ENCODE results near the gene DUSP10.

Gene DUSP10

DNA sequence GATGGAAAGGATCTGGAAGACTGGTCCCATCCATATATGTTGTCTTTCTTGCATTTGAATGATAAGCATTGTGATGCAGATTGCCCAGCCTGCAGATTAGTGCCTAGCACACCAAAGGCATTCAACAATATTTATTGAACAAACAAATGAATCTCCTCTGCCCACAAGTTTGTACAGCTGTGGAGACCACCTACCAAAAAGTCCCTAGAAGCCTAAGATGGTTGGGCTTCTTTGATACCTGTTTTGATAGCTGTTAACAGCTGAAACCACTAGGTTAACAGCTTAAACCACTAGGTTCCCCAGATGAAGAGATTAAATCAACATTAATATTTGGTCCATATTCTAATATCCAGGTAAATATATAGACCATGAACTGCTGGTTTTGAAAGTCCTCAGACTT lies 9.8 kb downstream of the DUSP10 start:
- no peak for DNase-seq (ENCODE audit: low read depth, low spot score)

GRCh38 chr1:221729771-221730330 lies 12.0 kb downstream of the DUSP10 start:
- no peak for DNase-seq (ENCODE audit: low read depth, low spot score)

- DNase-seq (ENCODE audit: low read depth, low spot score) = no peak
Measured at GRCh38 chr1:221728037-221728505, 13.8 kb downstream of the DUSP10 start.

- DNase-seq (ENCODE audit: low read depth, low spot score) = no peak
Measured at GRCh38 chr1:221727146-221728036, 14.5 kb downstream of the DUSP10 start.

DNA sequence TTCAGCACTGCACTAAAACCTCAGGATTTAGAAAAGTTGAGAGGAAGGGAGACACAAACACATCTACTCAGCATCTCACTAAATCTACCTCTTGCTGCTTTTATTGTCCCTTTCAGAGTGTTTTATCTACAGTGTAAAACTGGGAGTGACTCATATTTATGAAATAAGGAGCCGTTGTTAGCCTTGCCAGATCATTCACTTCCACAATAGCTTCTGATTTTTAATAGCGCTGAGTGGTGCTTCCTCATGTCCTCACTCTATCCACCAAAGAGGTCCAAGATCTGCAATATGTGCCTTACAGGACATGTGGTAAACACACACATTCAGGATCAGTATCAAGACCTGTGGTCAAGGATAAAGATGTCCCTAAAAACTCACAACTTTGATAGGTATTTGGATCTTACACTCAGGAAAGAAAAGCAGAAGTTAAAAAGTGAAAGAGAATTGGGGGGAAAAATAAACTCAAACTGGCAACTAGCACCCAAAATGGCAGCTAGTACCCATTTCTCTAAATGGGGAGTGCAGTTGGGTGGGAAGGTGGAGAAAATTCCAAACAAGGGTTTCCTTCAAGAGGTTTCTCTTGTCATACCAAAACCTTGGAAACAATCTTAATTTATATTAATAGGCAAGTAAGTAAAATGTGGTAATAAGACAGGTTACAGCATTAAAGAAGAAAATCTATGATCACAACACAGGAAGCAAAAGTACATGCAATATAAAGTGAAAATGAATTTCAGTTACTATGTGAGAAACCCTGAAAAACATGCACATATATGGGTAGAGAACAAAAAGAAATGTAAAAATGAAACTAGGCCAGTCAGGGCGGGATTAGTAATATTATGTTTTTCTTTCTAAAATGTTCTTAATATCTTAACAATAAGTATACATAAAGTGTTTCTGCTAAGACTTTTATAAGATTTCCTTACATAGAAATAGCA lies 15.9 kb downstream of the DUSP10 start:
- no peak for DNase-seq (ENCODE audit: low read depth, low spot score)

- no peak for DNase-seq (ENCODE audit: low read depth, low spot score)
Measured at GRCh38 chr1:221724931-221725605, 16.8 kb downstream of the DUSP10 start.

DNA sequence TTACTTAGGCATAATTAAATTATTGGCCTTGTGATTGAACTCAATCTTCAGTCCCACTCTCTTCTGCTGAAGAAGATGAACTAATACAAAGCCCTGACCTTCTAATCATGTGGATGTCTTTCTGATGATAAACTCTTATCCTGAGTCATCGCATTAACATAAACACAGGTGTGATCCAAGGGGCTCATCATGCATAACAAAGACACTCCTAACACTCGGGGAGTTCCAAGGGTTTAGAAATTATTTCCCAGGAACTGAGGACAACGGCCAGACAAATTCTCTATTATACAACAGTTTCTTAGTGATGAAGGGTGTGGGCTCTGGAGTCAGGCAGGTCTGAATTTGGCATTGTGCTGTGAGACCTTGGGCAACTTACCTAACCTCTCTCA lies 18.0 kb downstream of the DUSP10 start:
- DNase-seq (ENCODE audit: low read depth, low spot score) = no peak

DNA sequence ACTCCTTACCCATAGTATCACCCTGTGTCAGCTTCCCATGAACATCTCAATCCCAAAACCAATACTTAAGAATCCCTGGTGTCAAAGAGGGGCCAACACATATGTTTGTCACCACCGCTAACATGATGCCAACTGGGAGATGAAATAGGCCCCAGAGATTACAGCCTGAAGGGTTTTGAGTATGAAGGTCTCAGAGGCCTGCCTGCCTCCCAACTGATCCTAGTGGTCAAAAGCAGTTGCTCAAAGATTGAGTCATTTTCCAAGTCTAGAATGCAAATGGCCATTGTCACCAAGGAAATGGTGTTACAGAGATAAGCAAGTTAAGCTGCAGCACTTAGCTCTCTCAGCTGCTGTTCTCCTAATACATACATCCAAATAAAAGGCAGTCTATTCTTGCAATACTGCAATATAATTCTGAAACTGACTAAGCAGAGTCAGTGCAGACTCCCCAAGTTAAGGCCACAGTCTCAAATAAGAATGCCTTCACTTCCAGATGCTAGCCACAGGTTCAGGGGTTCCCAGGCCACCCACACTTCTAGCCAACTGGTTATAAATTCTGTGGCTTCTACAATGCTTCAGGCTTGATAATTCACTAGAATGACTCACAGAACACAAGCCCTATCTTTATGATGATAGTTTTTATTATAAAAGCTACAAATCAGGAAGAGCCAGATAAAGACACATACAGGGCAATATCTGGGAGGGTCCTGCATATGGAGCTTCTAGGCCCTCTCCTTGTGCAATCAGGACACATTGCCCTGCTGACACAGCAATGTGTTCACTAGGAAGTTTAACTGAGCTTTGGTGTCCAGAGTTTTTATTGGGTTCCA lies 18.7 kb downstream of the DUSP10 start:
- DNase-seq (ENCODE audit: low read depth, low spot score) = no peak

DNA sequence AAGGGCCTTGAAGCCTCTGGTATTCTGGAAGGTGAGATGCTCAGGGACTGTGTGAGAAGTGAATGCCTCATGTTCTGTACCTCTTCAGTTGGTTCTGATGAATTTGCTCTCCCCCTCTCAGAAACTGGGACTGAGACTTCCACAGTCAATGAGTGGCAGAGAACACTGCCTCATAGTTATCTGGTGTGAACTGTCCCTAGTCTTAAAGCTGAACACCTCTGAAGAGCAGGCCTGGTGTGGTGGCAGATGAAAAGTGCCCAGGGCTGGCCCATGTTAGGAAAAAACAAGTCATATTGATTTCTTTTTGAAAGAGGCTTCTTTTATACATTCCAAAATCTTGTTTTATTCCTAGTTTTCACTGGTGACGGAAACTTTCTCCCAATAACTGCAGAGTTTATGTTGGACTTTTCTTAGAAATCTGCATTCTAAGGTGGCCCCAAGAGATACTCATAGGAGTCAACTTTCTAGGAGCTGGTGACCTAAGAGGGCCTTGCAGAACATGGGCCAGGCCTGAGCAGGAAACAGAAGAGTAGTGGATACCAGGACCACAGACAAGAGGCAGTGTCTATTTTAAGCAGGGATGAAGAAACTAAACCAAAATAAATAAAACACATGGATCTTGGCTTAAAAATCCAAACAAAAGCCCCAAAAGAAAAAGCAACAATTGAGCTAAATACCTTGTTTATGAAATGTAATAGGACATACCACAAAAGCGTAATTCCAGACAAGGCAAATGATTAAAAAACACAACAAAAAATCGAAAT lies 19.5 kb downstream of the DUSP10 start:
- no peak for DNase-seq (ENCODE audit: low read depth, low spot score)

DNA sequence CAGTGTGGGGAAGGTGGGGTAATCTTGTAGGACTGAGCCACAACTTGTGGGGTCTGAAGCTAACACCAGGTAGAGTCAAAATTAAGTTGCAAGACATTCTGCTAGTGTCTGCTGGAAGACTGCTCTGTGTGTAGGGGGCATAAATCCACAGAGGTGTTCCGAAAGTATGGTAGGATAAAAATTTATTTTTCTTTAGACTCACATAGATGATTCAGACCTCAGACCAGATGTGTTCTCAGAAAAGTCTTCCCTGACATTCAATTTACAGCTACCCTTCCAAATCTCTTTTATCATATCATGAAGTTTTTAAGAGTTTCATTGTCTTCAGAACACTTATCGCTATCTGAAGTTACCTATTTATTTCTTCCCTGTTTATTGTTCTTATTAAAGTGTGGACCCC lies 21.3 kb downstream of the DUSP10 start:
- DNase-seq (ENCODE audit: low read depth, low spot score) = no peak

DNA sequence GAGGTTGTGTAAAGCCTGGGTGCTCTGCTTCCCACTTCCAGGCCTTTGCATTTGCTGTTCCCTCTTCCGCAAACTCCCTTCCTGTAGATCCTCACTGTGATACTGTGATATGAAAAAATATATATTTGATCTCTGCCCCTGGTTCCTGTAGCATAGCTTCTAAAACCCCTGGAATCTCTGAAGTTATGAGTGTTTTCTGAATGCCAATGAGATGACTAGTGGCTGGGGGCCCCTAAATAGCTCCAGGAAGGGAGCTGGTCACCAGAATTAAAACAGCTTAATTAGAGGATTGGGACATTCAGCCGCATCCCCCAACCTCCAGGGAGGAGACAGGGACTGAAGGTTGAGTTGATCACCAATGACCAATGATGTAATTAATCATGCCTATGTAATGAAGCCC lies 21.9 kb downstream of the DUSP10 start:
- no peak for DNase-seq (ENCODE audit: low read depth, low spot score)

GRCh38 chr1:221719278-221719597 lies 22.7 kb downstream of the DUSP10 start:
- no peak for DNase-seq (ENCODE audit: low read depth, low spot score)

- no peak for DNase-seq (ENCODE audit: low read depth, low spot score)
Measured at GRCh38 chr1:221718381-221719277, 23.3 kb downstream of the DUSP10 start.

- no peak for DNase-seq (ENCODE audit: low read depth, low spot score)
Measured at GRCh38 chr1:221717485-221717853, 24.4 kb downstream of the DUSP10 start.

DNA sequence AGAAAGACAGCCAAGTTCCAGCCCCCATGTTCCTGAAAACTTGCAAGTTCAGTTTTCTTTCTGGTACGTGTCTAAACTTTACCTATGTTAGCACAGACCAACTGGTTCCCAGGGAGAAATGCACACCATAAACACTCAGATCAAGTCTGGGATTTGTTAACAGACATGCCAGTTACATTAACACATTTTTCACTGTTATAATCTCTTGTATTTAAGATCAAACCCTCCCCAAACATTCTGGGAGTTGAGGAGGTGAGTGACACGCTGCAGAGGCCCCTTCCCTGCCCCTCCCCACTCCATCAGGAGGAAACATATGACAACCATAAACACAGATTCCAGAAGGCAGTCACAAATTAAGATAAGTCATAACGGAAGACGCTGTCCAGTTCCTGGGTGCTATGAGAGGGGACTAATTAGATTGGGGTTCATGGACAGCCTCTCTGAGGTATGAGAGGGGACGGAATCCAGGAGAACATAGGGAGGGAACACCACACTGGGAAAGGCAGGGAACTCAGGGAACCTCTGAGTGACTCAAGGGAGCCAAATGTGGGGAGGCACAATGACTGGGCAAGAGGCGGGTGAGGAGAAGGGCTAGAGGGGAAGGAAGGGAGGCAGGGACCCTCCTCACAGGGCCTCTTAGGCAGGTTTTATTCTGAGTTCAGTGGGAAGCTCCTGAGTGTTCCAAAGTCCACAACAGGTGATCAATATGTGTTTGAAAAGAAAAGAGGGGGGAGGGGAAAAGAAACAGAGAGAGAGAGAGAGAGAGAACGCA lies 25.0 kb downstream of the DUSP10 start:
- DNase-seq (ENCODE audit: low read depth, low spot score) = no peak

DNA sequence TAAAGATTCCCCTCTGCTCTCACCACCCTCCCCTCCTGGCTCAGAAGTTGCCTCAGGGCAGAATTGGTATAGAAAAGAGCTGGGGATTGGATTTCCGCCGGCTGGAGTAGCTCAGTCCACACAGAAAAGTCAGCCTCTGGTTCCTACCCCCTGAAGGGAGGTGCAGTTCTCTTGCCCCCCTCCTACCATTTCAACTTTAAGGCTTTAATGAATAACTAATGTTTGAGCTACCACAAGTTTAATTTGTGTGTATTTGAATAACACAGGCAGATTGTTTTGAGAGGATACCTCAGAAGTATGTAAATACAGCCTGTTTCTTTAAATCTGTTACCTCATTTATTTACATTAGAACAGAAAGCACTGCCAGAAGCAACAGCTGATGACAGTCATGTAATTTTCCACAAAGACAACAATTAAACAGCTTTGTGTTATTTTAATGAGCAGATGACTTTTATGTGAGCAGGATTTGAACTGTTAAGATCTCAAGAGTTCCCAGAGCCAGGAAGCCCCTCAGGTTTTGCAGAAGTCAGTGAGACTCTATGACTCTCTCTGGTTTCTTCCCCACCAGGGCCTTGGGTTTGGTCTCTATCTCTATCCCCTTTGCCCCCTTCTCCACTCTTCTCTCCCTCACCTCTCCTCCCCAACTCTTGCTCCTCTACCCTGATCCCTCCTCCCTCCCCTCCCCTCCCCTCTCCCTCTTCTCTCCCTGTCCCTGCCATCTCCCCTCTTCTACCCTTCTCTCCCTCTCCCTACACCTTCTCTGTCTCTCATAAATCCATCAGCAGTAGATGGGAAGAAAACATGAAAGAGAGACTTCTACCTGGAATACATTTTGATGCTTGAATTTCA lies 26.3 kb downstream of the DUSP10 start:
- no peak for DNase-seq (ENCODE audit: low read depth, low spot score)
